IPS-18a (cell line): Measurements from ENCODE around the gene DENND2A.
"Not testable (repeated sequence)": the region's sequence is repeated elsewhere in the genome, so short reads cannot be mapped to it uniquely, and the experiment has no call there.

Experiments
- H3K27ac ChIP-seq: one replicate; pipeline ENCODE4 v1.5.1; 2013; ENCODE audit warnings: low read length
- H3K27me3 ChIP-seq: one replicate; pipeline ENCODE4 v1.6.1; 2013; ENCODE audit warnings: mild to moderate bottlenecking, low read length; ENCODE audit not compliant: control insufficient read depth, insufficient read depth
- H3K36me3 ChIP-seq: one replicate; pipeline ENCODE4 v1.6.1; 2013; ENCODE audit warnings: low read depth, low read length; ENCODE audit not compliant: control insufficient read depth
- H3K4me1 ChIP-seq: one replicate; pipeline ENCODE4 v1.6.1; 2013; ENCODE audit warnings: low read depth, low read length; ENCODE audit not compliant: control insufficient read depth
- H3K4me3 ChIP-seq: one replicate; pipeline ENCODE4 v1.5.1; 2013; ENCODE audit warnings: low read length
- H3K9ac ChIP-seq: one replicate; pipeline ENCODE4 v1.6.1; 2013; ENCODE audit warnings: mild to moderate bottlenecking, low read length, moderate library complexity
- H3K9me3 ChIP-seq: one replicate; pipeline ENCODE4 v1.6.1; 2013; ENCODE audit warnings: low read depth, low read length; ENCODE audit not compliant: control insufficient read depth

Gene DENND2A

GRCh38 chr7:140497807-140498206 lies 142.8 kb downstream of the DENND2A start:
- not testable (repeated sequence) for H3K4me1 ChIP-seq, H3K4me3 ChIP-seq, H3K9ac ChIP-seq, H3K27me3 ChIP-seq, H3K27ac ChIP-seq, H3K9me3 ChIP-seq, H3K36me3 ChIP-seq

- H3K4me3 ChIP-seq = no peak overlapping the region
- H3K9ac ChIP-seq = no peak overlapping the region
- H3K27me3 ChIP-seq = no peaks in the 10 kb centered on the region
- H3K9me3 ChIP-seq = no peaks in the 10 kb centered on the region
- no peaks in the 10 kb centered on the region for H3K36me3 ChIP-seq
- H3K27ac ChIP-seq = no peak overlapping the region
- H3K4me1 ChIP-seq = no peaks in the 10 kb centered on the region
These were observed 143.3 kb downstream of the DENND2A start for GRCh38 chr7:140497241-140497769.

- no peaks in the 10 kb centered on the region for H3K27me3 ChIP-seq
- no peaks in the 10 kb centered on the region for H3K9me3 ChIP-seq
- H3K36me3 ChIP-seq = no peaks in the 10 kb centered on the region
- no peak overlapping the region for H3K27ac ChIP-seq
- no peak overlapping the region for H3K9ac ChIP-seq
- H3K4me3 ChIP-seq = no peak overlapping the region
- H3K4me1 ChIP-seq = no peaks in the 10 kb centered on the region
These were observed 145.0 kb downstream of the DENND2A start for GRCh38 chr7:140495514-140496097.

- Histone ChIP-seq H3K27ac (no peak overlapping the region), H3K4me1 (no peaks in the 10 kb centered on the region), H3K9ac (no peak overlapping the region), H3K27me3 (no peaks in the 10 kb centered on the region), H3K4me3 (no peak overlapping the region), H3K36me3 (no peaks in the 10 kb centered on the region), H3K9me3 (no peaks in the 10 kb centered on the region)
These were observed 145.7 kb downstream of the DENND2A start for GRCh38 chr7:140494867-140495266.

- Histone ChIP-seq H3K9ac (no peak overlapping the region), H3K4me3 (no peak overlapping the region), H3K27ac (no peak overlapping the region), H3K4me1 (peaks cover 14% of the 10 kb centered on the region), H3K9me3 (no peaks in the 10 kb centered on the region), H3K36me3 (no peaks in the 10 kb centered on the region), H3K27me3 (no peaks in the 10 kb centered on the region)
These were observed 151.6 kb downstream of the DENND2A start for GRCh38 chr7:140489026-140489359.

- no peak overlapping the region for H3K27ac ChIP-seq
- no peak overlapping the region for H3K4me3 ChIP-seq
- no peak overlapping the region for H3K9ac ChIP-seq
These were observed 154.9 kb downstream of the DENND2A start for GRCh38 chr7:140485500-140486265.

GRCh38 chr7:140484951-140485499 lies 155.6 kb downstream of the DENND2A start:
- Histone ChIP-seq H3K27ac (peak overlapping the region; percentile 1), H3K4me3 (peak overlapping the region; percentile 23), H3K27me3 (no peaks in the 10 kb centered on the region)

More at GRCh38 chr7:140485500-140486265, 154.9 kb downstream of the DENND2A start:
- peaks cover 14% of the 10 kb centered on the region for H3K4me1 ChIP-seq
- no peaks in the 10 kb centered on the region for H3K27me3 ChIP-seq
- no peaks in the 10 kb centered on the region for H3K9me3 ChIP-seq
- no peaks in the 10 kb centered on the region for H3K36me3 ChIP-seq

GRCh38 chr7:140484479-140484878 lies 156.1 kb downstream of the DENND2A start:
- Histone ChIP-seq H3K9ac (no peak overlapping the region), H3K27me3 (no peaks in the 10 kb centered on the region), H3K27ac (no peak overlapping the region), H3K36me3 (no peaks in the 10 kb centered on the region), H3K9me3 (no peaks in the 10 kb centered on the region), H3K4me3 (peak overlapping the region; percentile 23), H3K4me1 (peaks cover 17% of the 10 kb centered on the region)

More at GRCh38 chr7:140484951-140485499, 155.6 kb downstream of the DENND2A start:
- Histone ChIP-seq H3K4me1 (peaks cover 14% of the 10 kb centered on the region), H3K36me3 (no peaks in the 10 kb centered on the region), H3K9ac (no peak overlapping the region), H3K9me3 (no peaks in the 10 kb centered on the region)

- Histone ChIP-seq H3K27me3 (no peaks in the 10 kb centered on the region), H3K27ac (no peak overlapping the region), H3K4me1 (peaks cover 17% of the 10 kb centered on the region), H3K36me3 (no peaks in the 10 kb centered on the region), H3K9ac (peak overlapping the region; percentile 79), H3K4me3 (peak overlapping the region; percentile 69), H3K9me3 (no peaks in the 10 kb centered on the region)
These were observed 160.9 kb downstream of the DENND2A start for GRCh38 chr7:140479739-140480084.

- peak within 1 kb of the TSS; percentile 69 for H3K4me3 ChIP-seq
- H3K9me3 ChIP-seq = no peaks in the 10 kb centered on the region
- peak within 1 kb of the TSS; percentile 28 for H3K27ac ChIP-seq
- H3K9ac ChIP-seq = peak within 1 kb of the TSS; percentile 79
- H3K36me3 ChIP-seq = no peaks in the 10 kb centered on the region
- H3K4me1 ChIP-seq = peaks cover 14% of the 10 kb centered on the region
- H3K27me3 ChIP-seq = no peaks in the 10 kb centered on the region
These were observed 161.4 kb downstream of the DENND2A start, which contains the start of gene MKRN1 for GRCh38 chr7:140479062-140479738. MKRN1 (minus strand) TSS chr7:140479505; CDS start chr7:140479344, 161 bp downstream.

- Histone ChIP-seq H3K36me3 (no peaks in the 10 kb centered on the region), H3K4me1 (peaks cover 14% of the 10 kb centered on the region), H3K9me3 (no peaks in the 10 kb centered on the region), H3K27ac (peak overlapping the region; percentile 28), H3K27me3 (no peaks in the 10 kb centered on the region), H3K4me3 (peak overlapping the region; percentile 69), H3K9ac (peak overlapping the region; percentile 79)
These were observed 162.2 kb downstream of the DENND2A start for GRCh38 chr7:140478246-140479061.
